SK-N-DZ (cell line): ENCODE results near the gene SUN5. TPM values are rescaled to one million over a fixed set of nuclear protein-coding genes. Genes with fewer than 3 reads are reported as not detected.
"Not testable (repeated sequence)": the region's sequence is repeated elsewhere in the genome, so short reads cannot be mapped to it uniquely, and the experiment has no call there.

ENCODE experiments used
- DNase-seq: peaks from one replicate; pipeline ENCODE4 v3.0.0-alpha.2; 2015; ENCODE audit warnings: low spot score
- polyA plus RNA-seq, 2 experiments: library from polyadenylated mRNA; depleted of rRNA; stranded (reverse); fragments of >200 nt; gene quantifications; 2 replicates each; pipeline ENCODE4 v1.2.3, GENCODE V29; 2014

Gene SUN5
- not detected in 2 replicates for polyA plus RNA-seq (2014; cell fraction: cytosol; rRNA removed)
- not detected in 2 replicates for polyA plus RNA-seq (2014; cell fraction: nucleus; rRNA removed)

GRCh38 chr20:33004141-33004751, at the start of gene SUN5:
TSS of gene SUN5 (minus strand) at chr20:33004433. CDS start at chr20:33004340, 93 bp downstream.
- DNase-seq, result no peak

GRCh38 chr20:33053291-33054106, 49.3 kb upstream of the SUN5 start, which contains the start of gene BPIFB3:
TSS of gene BPIFB3 (plus strand) at chr20:33053903. CDS start at chr20:33055436, 1,533 bp downstream.
- no peak for DNase-seq

- DNase-seq, result no peak
These were observed 47.1 kb upstream of the SUN5 start for GRCh38 chr20:33051333-33051732.

GRCh38 chr20:33046412-33046811, 42.2 kb upstream of the SUN5 start:
- no peak for DNase-seq

- DNase-seq, result not testable (repeated sequence)
These were observed 41.0 kb upstream of the SUN5 start for GRCh38 chr20:33045129-33045721.

GRCh38 chr20:33043731-33044181, 39.5 kb upstream of the SUN5 start:
- no peak for DNase-seq

- DNase-seq, result no peak
These were observed 38.9 kb upstream of the SUN5 start for GRCh38 chr20:33042983-33043730.

- no peak for DNase-seq
These were observed 38.2 kb upstream of the SUN5 start for GRCh38 chr20:33042430-33042829.

- DNase-seq, result no peak
These were observed 34.0 kb upstream of the SUN5 start for GRCh38 chr20:33038243-33038642.

- no peak for DNase-seq
These were observed 33.2 kb upstream of the SUN5 start for GRCh38 chr20:33037456-33037855.

GRCh38 chr20:33034901-33035492, 30.8 kb upstream of the SUN5 start:
- DNase-seq, result no peak

GRCh38 chr20:33034115-33034514, 29.9 kb upstream of the SUN5 start:
- DNase-seq, result no peak

GRCh38 chr20:33033381-33033780, 29.1 kb upstream of the SUN5 start:
- DNase-seq, result no peak

- no peak for DNase-seq
These were observed 28.3 kb upstream of the SUN5 start for GRCh38 chr20:33032555-33032954.

- no peak for DNase-seq
These were observed 27.3 kb upstream of the SUN5 start, which contains the start of gene BPIFB6 for GRCh38 chr20:33031531-33031930. TSS of gene BPIFB6 (plus strand) at chr20:33031648. CDS start at chr20:33031648, 0 bp downstream.

- no peak for DNase-seq
These were observed 26.3 kb upstream of the SUN5 start for GRCh38 chr20:33030569-33030968.

- DNase-seq, result no peak
These were observed 25.8 kb upstream of the SUN5 start for GRCh38 chr20:33030076-33030475.

GRCh38 chr20:33028875-33029274, 24.6 kb upstream of the SUN5 start:
- DNase-seq, result no peak

GRCh38 chr20:33027769-33028751, 23.8 kb upstream of the SUN5 start:
- no peak for DNase-seq
